ENCODE results near the gene DICER1. TPM values are rescaled to one million over a fixed set of nuclear protein-coding genes. Genes with fewer than 3 reads are reported as not detected.

The DICER1 gene
- total and polyA plus RNA-seq, 7 donors = 7.2 to 41.5 (median 30.7) TPM

- WGBS, 3 donors = 68 to 75% (median 73%) methylated on average over 9 to 11 of the region's 11 CpGs
- Histone ChIP-seq H3K4me1 (no peaks in the 10 kb centered on the region), H3K9me3 (peaks cover 5% of the 10 kb centered on the region), H3K27me3 (ENCODE audit: insufficient read depth in 3 of 3, low read length in 2 of 3) (peaks cover 0 to 14% (median 5%) of the 10 kb centered on the region in 3 donors), H3K36me3 (ENCODE audit: insufficient read depth in 1 of 2, low read depth in 1 of 2) (no peaks in the 10 kb centered on the region), H3K27ac (no peak overlapping the region), H3K4me3 (no peak overlapping the region)
- DNase-seq (no peak), ATAC-seq (no peak)
- TF ChIP-seq, protein P1, sequence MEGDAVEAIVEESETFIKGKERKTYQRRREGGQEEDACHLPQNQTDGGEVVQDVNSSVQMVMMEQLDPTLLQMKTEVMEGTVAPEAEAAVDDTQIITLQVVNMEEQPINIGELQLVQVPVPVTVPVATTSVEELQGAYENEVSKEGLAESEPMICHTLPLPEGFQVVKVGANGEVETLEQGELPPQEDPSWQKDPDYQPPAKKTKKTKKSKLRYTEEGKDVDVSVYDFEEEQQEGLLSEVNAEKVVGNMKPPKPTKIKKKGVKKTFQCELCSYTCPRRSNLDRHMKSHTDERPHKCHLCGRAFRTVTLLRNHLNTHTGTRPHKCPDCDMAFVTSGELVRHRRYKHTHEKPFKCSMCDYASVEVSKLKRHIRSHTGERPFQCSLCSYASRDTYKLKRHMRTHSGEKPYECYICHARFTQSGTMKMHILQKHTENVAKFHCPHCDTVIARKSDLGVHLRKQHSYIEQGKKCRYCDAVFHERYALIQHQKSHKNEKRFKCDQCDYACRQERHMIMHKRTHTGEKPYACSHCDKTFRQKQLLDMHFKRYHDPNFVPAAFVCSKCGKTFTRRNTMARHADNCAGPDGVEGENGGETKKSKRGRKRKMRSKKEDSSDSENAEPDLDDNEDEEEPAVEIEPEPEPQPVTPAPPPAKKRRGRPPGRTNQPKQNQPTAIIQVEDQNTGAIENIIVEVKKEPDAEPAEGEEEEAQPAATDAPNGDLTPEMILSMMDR (IDR thresholded peaks at IDR 0.05) = no peak
- intact Hi-C loops (cut with DNase I) = no loop called here
These were observed 86.4 kb downstream of the DICER1 start for GRCh38 chr14:95070748-95071435.

- H3K36me3 ChIP-seq (ENCODE audit: insufficient read depth in 1 of 2, low read depth in 1 of 2) = no peaks in the 10 kb centered on the region
- ATAC-seq = no peak
- TF ChIP-seq, protein P1 (IDR thresholded peaks at IDR 0.05) = no peak
- peaks cover 5% of the 10 kb centered on the region for H3K9me3 ChIP-seq
- no peak overlapping the region for H3K4me3 ChIP-seq
- DNase-seq = no peak
- intact Hi-C loops (cut with DNase I) = no loop called here
- WGBS, 3 donors = 84 to 91% (median 89%) methylated on average over 10 of the region's 10 CpGs
- no peak overlapping the region for H3K27ac ChIP-seq
- H3K27me3 ChIP-seq (ENCODE audit: insufficient read depth in 3 of 3, low read length in 2 of 3) = peaks cover 0 to 14% (median 5%) of the 10 kb centered on the region in 3 donors
- H3K4me1 ChIP-seq = no peaks in the 10 kb centered on the region
These were observed 87.8 kb downstream of the DICER1 start for GRCh38 chr14:95069547-95069946.

DNA sequence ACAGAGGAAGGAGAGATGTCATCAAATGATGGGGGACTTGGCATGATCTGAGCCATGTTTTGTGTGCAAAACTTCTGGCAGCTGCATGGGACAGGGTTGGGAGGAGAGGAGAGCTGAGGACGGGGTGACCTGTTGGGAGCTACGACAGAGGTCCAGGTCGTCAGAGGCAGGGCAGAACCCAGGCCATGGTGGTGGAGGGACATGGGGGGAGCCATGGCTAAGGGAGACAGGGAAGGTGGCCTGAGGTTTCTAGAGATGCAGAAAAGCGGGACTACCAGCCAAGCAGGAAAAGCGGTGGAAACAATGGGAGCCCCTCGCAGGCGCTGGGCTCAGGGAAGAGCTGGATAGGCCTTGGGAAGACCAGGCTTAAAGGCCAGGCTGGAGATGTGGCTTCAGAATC, 88.3 kb downstream of the DICER1 start:
- no peak overlapping the region for H3K4me3 ChIP-seq
- H3K27me3 ChIP-seq (ENCODE audit: insufficient read depth in 3 of 3, low read length in 2 of 3) = peaks cover 0 to 10% (median 5%) of the 10 kb centered on the region in 3 donors
- WGBS, 3 donors = 59 to 78% (median 71%) methylated on average over 7 of the region's 7 CpGs
- peaks cover 5% of the 10 kb centered on the region for H3K9me3 ChIP-seq
- TF ChIP-seq, protein P1 (IDR thresholded peaks at IDR 0.05) = no peak
- intact Hi-C loops (cut with DNase I) = no loop called here
- no peaks in the 10 kb centered on the region for H3K36me3 ChIP-seq (ENCODE audit: insufficient read depth in 1 of 2, low read depth in 1 of 2)
- H3K4me1 ChIP-seq = no peaks in the 10 kb centered on the region
- ATAC-seq (no peak), DNase-seq (no peak)
- no peak overlapping the region for H3K27ac ChIP-seq

DNA sequence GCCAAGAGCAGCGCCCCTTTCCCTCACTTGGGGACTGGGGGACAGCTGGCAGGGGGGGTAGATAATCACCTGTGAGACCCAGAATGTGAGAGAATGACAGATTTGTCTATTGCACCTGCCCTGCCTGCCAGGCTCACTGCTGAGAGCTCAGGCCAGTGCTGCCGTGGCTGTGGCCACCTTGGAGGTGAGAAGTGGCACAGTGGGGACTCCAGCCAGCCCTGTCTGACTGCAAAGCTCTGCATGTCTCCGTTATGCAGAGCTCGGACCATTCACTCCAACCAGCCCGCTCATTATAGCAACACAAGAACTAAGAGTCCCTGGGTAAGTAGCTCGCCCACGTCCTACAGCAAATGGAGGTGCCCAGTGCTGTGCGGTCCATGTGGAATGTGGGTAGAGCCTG, 88.8 kb downstream of the DICER1 start:
- H3K36me3 ChIP-seq (ENCODE audit: insufficient read depth in 1 of 2, low read depth in 1 of 2) = no peaks in the 10 kb centered on the region
- TF ChIP-seq, protein P1 (IDR thresholded peaks at IDR 0.05) = no peak
- H3K27ac ChIP-seq = no peak overlapping the region
- H3K27me3 ChIP-seq (ENCODE audit: insufficient read depth in 3 of 3, low read length in 2 of 3) = peaks cover 0 to 10% (median 5%) of the 10 kb centered on the region in 3 donors
- 70 to 80% (median 77%) methylated on average over 8 of the region's 8 CpGs for WGBS, 3 donors
- H3K4me1 ChIP-seq = no peaks in the 10 kb centered on the region
- no peaks in the 10 kb centered on the region for H3K9me3 ChIP-seq
- intact Hi-C loops (cut with DNase I) = no loop called here
- ATAC-seq (no peak), DNase-seq (no peak)
- no peak overlapping the region for H3K4me3 ChIP-seq

GRCh38 chr14:95068080-95068479, 89.2 kb downstream of the DICER1 start:
- H3K27me3 ChIP-seq (ENCODE audit: insufficient read depth in 3 of 3, low read length in 2 of 3) = peaks cover 0 to 9% (median 5%) of the 10 kb centered on the region in 3 donors
- ATAC-seq (no peak), DNase-seq (no peak)
- H3K9me3 ChIP-seq = no peaks in the 10 kb centered on the region
- intact Hi-C loops (cut with DNase I) = no loop called here
- no peak overlapping the region for H3K27ac ChIP-seq
- TF ChIP-seq, protein P1 (IDR thresholded peaks at IDR 0.05) = no peak
- H3K36me3 ChIP-seq (ENCODE audit: insufficient read depth in 1 of 2, low read depth in 1 of 2) = no peaks in the 10 kb centered on the region
- 44 to 62% (median 55%) methylated on average over 10 of the region's 10 CpGs for WGBS, 3 donors
- H3K4me1 ChIP-seq = no peaks in the 10 kb centered on the region
- no peak overlapping the region for H3K4me3 ChIP-seq

Measured in psoas muscle (tissue), 8 donors.